Amygdala (tissue), 56 donors: ENCODE measurements around the gene CFAP90.

Source experiments
- DNase-seq, 56 donors: peaks; one replicate each; lab custom pipeline; 2025; lab: John Stamatoyannopoulos, UW

Gene CFAP90

GRCh38 chr5:7868773-7869473 is 18.0 kb upstream of the CFAP90 start, which contains the start of the genes FASTKD3 and MTRR:
FASTKD3 (minus strand) TSS chr5:7869031; CDS start chr5:7868083, 948 bp downstream.
MTRR (plus strand) TSS chr5:7869148; CDS start chr5:7870795, 1,647 bp downstream.
- peak; percentile 36 to 96 (median 89) for DNase-seq

- DNase-seq: no peak
These were observed 17.5 kb upstream of the CFAP90 start for GRCh38 chr5:7868427-7868772.

GRCh38 chr5:7867260-7867659 is 16.3 kb upstream of the CFAP90 start:
- no peak for DNase-seq

- DNase-seq: no peak
These were observed 15.3 kb upstream of the CFAP90 start for GRCh38 chr5:7866196-7866595.

GRCh38 chr5:7857926-7858632 is 7.1 kb upstream of the CFAP90 start:
- DNase-seq: no peak

GRCh38 chr5:7857361-7857760 is 6.4 kb upstream of the CFAP90 start:
- DNase-seq: no peak

GRCh38 chr5:7856855-7857254 is 5.9 kb upstream of the CFAP90 start:
- peak in 26 of 56 donors; percentile 11 to 71 (median 28) for DNase-seq

GRCh38 chr5:7855611-7856010 is 4.7 kb upstream of the CFAP90 start:
- DNase-seq: no peak

- DNase-seq: no peak
These were observed 2.1 kb upstream of the CFAP90 start for GRCh38 chr5:7852988-7853387.

GRCh38 chr5:7852542-7852941 is 1.6 kb upstream of the CFAP90 start:
- DNase-seq: no peak

GRCh38 chr5:7851617-7852289 is 820 bp upstream of the CFAP90 start:
- DNase-seq: no peak

- no peak for DNase-seq
These were observed 283 bp upstream of the CFAP90 start for GRCh38 chr5:7851240-7851592.

- peak in 10 of 56 donors; percentile 9 to 39 (median 20) for DNase-seq
These were observed 1.1 kb downstream of the CFAP90 start for GRCh38 chr5:7849681-7850394.

GRCh38 chr5:7848296-7848695 is 2.6 kb downstream of the CFAP90 start:
- no peak for DNase-seq

- DNase-seq: no peak
These were observed 4.6 kb downstream of the CFAP90 start for GRCh38 chr5:7846327-7846726.

GRCh38 chr5:7845557-7845956 is 5.4 kb downstream of the CFAP90 start:
- no peak for DNase-seq

GRCh38 chr5:7844901-7845300 is 6.0 kb downstream of the CFAP90 start:
- DNase-seq: no peak

- DNase-seq: no peak
These were observed 8.4 kb downstream of the CFAP90 start for GRCh38 chr5:7842531-7842930.

GRCh38 chr5:7837403-7837802 is 13.5 kb downstream of the CFAP90 start:
- DNase-seq: no peak

- DNase-seq: no peak
These were observed 16.0 kb downstream of the CFAP90 start for GRCh38 chr5:7834982-7835381.

- DNase-seq: no peak
These were observed 22.7 kb downstream of the CFAP90 start for GRCh38 chr5:7828269-7828668.
